Loucy (cell line): Measurements from ENCODE around the gene ZNF697.

ENCODE experiments used
- H2AFZ ChIP-seq: fragments of 200-600 bp; sonication (generic); 2 replicates; pipeline ENCODE4 v1.6.0; 2016; ENCODE audit warnings: antibody characterized with exemption, mild to moderate bottlenecking, low read length, moderate library complexity
- H3F3A ChIP-seq: fragments of 200-600 bp; 2 replicates; pipeline ENCODE4 v1.6.0; 2016; ENCODE audit warnings: antibody characterized with exemption, low read depth, mild to moderate bottlenecking
- H3K27me3 ChIP-seq: fragments of 200-600 bp; sonication (generic); 2 replicates; pipeline ENCODE4 v1.6.1; 2014; ENCODE audit warnings: low read length, mild to moderate bottlenecking; ENCODE audit not compliant: insufficient read depth, poor library complexity, severe bottlenecking
- H3K36me3 ChIP-seq: fragments of 200-600 bp; sonication (generic); 2 replicates; pipeline ENCODE4 v1.6.1; 2016; ENCODE audit warnings: low read length; ENCODE audit not compliant: insufficient read depth
- H3K4me1 ChIP-seq: fragments of 200-600 bp; sonication (generic); 2 replicates; pipeline ENCODE4 v1.5.1; 2014; ENCODE audit warnings: low read length, mild to moderate bottlenecking; ENCODE audit not compliant: insufficient read depth, poor library complexity, severe bottlenecking
- H3K4me2 ChIP-seq: fragments of 200-600 bp; sonication (generic); 2 replicates; pipeline ENCODE4 v1.6.0; 2014; ENCODE audit warnings: antibody characterized with exemption, low read length, low read depth, mild to moderate bottlenecking; ENCODE audit not compliant: poor library complexity, severe bottlenecking
- H3K4me3 ChIP-seq: fragments of 200-600 bp; sonication (generic); 2 replicates; pipeline ENCODE4 v1.5.1; 2014; ENCODE audit warnings: low read length, mild to moderate bottlenecking, mixed read lengths; ENCODE audit not compliant: poor library complexity, severe bottlenecking
- H3K79me2 ChIP-seq: fragments of 200-600 bp; sonication (generic); 2 replicates; pipeline ENCODE4 v1.6.1; 2014; ENCODE audit warnings: low read length; ENCODE audit not compliant: insufficient read depth
- H3K9ac ChIP-seq: fragments of 200-600 bp; sonication (generic); 2 replicates; pipeline ENCODE4 v1.6.0; 2014; ENCODE audit warnings: mild to moderate bottlenecking, low read depth, low read length, moderate library complexity; ENCODE audit not compliant: poor library complexity, severe bottlenecking
- H3K9me2 ChIP-seq: fragments of 200-600 bp; sonication (generic); replicated peaks from 2 replicates; pipeline ENCODE4 v1.6.1; 2016; ENCODE audit warnings: low read depth, low read length, mixed read lengths
- H3K9me3 ChIP-seq: fragments of 200-600 bp; sonication (generic); 2 replicates; pipeline ENCODE4 v1.6.1; 2014; ENCODE audit warnings: mild to moderate bottlenecking, antibody characterized with exemption, low read length, low read depth; ENCODE audit not compliant: insufficient read depth
- H4K20me1 ChIP-seq: fragments of 200-600 bp; sonication (generic); 2 replicates; pipeline ENCODE4 v1.6.0; 2014; ENCODE audit warnings: antibody characterized with exemption, low read length, mild to moderate bottlenecking; ENCODE audit not compliant: insufficient read depth, poor library complexity, severe bottlenecking
- EZH2phosphoT487 ChIP-seq: fragments of 200-600 bp; IDR thresholded peaks from 2 replicates; pipeline ENCODE4 v1.6.1; 2018; ENCODE audit warnings: antibody characterized with exemption, mild to moderate bottlenecking, moderate library complexity, borderline replicate concordance
- TF ChIP-seq, protein P1 (sequence below): fragments of 200-600 bp; sonication (generic); conservative IDR thresholded peaks from 2 replicates; pipeline ENCODE4 v1.5.1; 2014; ENCODE audit warnings: mild to moderate bottlenecking, antibody characterized with exemption, low read length

The ZNF697 gene

DNA sequence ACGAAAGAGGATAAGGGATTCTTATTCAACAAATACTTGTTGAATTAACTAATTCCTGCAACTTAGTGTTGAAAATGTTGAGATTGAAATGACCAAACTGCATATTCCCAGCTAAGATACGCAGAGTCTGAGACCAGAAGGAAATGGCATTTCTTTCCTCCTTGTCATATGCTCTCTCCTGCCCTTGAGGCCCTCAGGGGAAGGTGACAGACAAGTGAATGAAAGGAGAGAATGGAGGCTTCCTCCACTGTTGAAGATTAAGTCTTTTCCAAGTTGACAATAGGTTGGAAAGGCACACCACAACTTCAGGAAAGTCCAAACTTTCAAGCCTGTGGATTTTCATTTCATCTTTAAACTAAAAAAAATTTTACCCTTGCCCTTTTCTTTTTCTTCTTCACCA, 3.1 kb upstream of the ZNF697 start:
- Histone ChIP-seq H3K36me3 (no peaks in the 10 kb centered on the region), H2AFZ (no peak overlapping the region), H3K4me2 (no peak overlapping the region), H3K79me2 (peaks cover 5% of the 10 kb centered on the region; the same call in 1 of the 2 replicates), H3K9ac (no peak overlapping the region), H4K20me1 (peaks cover 2% of the 10 kb centered on the region), H3K4me1 (peaks cover 15% of the 10 kb centered on the region), H3K27me3 (peaks cover 4% of the 10 kb centered on the region), H3K9me2 (no peaks in the 10 kb centered on the region), H3F3A (no peaks in the 10 kb centered on the region), H3K9me3 (no peaks in the 10 kb centered on the region), H3K4me3 (no peak overlapping the region)
- TF ChIP-seq, protein P1, sequence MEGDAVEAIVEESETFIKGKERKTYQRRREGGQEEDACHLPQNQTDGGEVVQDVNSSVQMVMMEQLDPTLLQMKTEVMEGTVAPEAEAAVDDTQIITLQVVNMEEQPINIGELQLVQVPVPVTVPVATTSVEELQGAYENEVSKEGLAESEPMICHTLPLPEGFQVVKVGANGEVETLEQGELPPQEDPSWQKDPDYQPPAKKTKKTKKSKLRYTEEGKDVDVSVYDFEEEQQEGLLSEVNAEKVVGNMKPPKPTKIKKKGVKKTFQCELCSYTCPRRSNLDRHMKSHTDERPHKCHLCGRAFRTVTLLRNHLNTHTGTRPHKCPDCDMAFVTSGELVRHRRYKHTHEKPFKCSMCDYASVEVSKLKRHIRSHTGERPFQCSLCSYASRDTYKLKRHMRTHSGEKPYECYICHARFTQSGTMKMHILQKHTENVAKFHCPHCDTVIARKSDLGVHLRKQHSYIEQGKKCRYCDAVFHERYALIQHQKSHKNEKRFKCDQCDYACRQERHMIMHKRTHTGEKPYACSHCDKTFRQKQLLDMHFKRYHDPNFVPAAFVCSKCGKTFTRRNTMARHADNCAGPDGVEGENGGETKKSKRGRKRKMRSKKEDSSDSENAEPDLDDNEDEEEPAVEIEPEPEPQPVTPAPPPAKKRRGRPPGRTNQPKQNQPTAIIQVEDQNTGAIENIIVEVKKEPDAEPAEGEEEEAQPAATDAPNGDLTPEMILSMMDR = no peak
- no peak for TF ChIP-seq EZH2phosphoT487

DNA sequence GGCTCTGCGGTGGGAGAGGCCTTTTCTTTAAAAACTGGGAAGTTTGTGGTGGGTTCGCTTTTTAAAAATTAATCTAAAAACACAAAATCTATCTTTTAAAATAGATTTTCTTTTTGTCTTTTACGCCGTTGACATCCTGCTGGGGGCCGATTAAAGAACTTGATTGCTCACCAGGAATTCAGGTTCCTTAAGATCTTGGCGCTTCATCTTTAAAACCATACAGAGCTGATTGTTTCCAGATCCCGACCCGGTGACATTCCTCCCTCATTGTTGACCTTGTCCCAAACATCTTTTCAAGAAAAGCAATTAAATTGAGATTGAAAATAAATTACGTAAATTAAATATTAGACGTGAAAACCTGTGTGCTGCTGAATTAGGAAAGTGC, 546 bp upstream of the ZNF697 start:
- TF ChIP-seq EZH2phosphoT487 = no peak
- TF ChIP-seq, protein P1 = no peak
- no peaks in the 10 kb centered on the region for H3K9me3 ChIP-seq
- H3K4me3 ChIP-seq = peak overlapping the region; percentile 82

GRCh38 chr1:119647228-119647733, 785 bp downstream of the ZNF697 start:
- peak overlapping the region; percentile 97 for H2AFZ ChIP-seq
- peak overlapping the region; percentile 82 for H3K4me3 ChIP-seq
- H3K27me3 ChIP-seq = peaks cover 4% of the 10 kb centered on the region
- no peaks in the 10 kb centered on the region for H3K36me3 ChIP-seq
- peak overlapping the region; percentile 98 for H3K4me2 ChIP-seq
- no peaks in the 10 kb centered on the region for H3K9me3 ChIP-seq
- no peaks in the 10 kb centered on the region for H3F3A ChIP-seq
- H4K20me1 ChIP-seq = peaks cover 2% of the 10 kb centered on the region
- H3K79me2 ChIP-seq = peaks cover 5% of the 10 kb centered on the region; the same call in 1 of the 2 replicates
- peak overlapping the region; percentile 72 for H3K9ac ChIP-seq
- TF ChIP-seq, protein P1 = no peak
- TF ChIP-seq EZH2phosphoT487 = no peak
- no peaks in the 10 kb centered on the region for H3K9me2 ChIP-seq
- H3K4me1 ChIP-seq = peaks cover 20% of the 10 kb centered on the region

More for the DNA sequence above, 546 bp upstream of the ZNF697 start:
- Histone ChIP-seq H3K27me3 (peaks cover 4% of the 10 kb centered on the region), H3K9me2 (no peaks in the 10 kb centered on the region), H4K20me1 (peaks cover 2% of the 10 kb centered on the region), H3K4me2 (peak overlapping the region; percentile 98), H3K4me1 (peaks cover 20% of the 10 kb centered on the region), H3F3A (no peaks in the 10 kb centered on the region), H3K9ac (peak overlapping the region; percentile 72), H3K79me2 (peaks cover 5% of the 10 kb centered on the region; the same call in 1 of the 2 replicates), H3K36me3 (no peaks in the 10 kb centered on the region), H2AFZ (peak overlapping the region; percentile 97)
